NT2/D1 (cell line): ENCODE data around the gene SORBS1.

ENCODE experiments used
- SUZ12 ChIP-seq: IDR thresholded peaks from 2 replicates; pipeline ENCODE4 v1.6.1; 2011; ENCODE audit not compliant: insufficient read length, insufficient read depth; ENCODE audit errors: extremely low read depth
- YY1 ChIP-seq: IDR thresholded peaks from 2 replicates; pipeline ENCODE4 v1.6.1; 2011; ENCODE audit not compliant: insufficient read length, insufficient read depth
- ZNF274 ChIP-seq: IDR thresholded peaks from 2 replicates; pipeline ENCODE4 v1.6.1; 2011; ENCODE audit warnings: mild to moderate bottlenecking, low read depth, low read length

- TF ChIP-seq ZNF274 (no peak), YY1 (no peak), SUZ12 (no peak)
Measured at GRCh38 chr10:95505641-95506040, 55.5 kb downstream of the SORBS1 start.
